Measurements from ENCODE around the gene CDKN2AIPNL.
"Not testable (repeated sequence)": the region's sequence is repeated elsewhere in the genome, so short reads cannot be mapped to it uniquely, and the experiment has no call there.

The CDKN2AIPNL gene

DNA sequence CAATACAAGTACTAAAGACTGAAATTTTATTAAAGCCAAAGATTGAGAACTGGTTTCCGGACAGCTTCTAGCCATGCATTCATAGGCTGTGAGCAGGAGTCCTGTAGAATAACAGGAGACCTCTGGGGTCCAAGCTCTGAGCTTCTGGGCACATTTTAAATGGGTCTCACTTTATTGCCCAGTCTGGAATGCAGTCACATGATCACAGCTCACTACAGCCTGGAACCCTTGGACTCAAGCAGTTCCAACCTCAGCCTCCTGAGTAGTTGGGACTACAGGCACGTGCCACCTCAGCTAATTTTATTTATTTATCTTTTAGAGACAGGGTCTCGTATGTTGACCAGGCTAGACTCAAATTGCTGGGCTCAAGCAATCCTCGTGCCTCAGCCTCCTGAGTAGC, 15.4 kb downstream of the CDKN2AIPNL start:
- no peak for DNase-seq

- DNase-seq: no peak
Measured at GRCh38 chr5:134394932-134395331, 16.7 kb downstream of the CDKN2AIPNL start.

- no peak for DNase-seq
Measured at GRCh38 chr5:134392301-134392700, 19.4 kb downstream of the CDKN2AIPNL start.

- no peak for DNase-seq
Measured at GRCh38 chr5:134387443-134387842, 24.2 kb downstream of the CDKN2AIPNL start.

DNA sequence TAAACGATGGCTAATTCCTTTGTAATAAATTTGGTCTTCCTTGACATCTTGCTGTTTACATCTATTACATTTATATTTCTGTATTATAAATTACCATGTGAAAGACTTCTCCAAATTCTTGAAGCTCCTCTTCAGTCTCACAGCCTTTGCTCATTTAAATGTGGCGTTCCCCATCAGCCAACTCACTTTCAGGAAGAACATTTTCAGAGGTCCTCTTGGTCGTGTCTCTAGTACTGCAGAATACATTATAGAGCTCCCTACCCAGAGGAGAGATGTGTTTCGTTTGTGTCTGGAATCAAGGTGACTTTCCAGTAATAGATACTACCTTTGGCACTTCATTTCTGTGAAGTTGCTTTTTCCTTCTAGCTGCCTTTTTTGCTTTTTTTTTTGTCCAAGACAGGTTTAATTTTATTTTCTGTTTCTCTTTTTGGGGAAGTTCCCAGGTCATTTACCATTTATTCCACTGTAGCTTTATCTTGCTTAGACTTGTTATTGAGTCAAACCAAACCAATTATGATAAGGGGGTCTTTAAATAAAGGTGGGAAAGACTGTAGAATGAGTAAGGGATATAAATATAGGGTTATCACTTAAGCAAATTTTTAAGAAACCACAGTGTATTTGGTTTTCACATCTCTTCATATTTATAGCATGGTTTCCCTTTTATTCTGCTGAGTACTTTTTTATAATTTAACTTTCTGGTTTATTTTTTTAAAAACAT, 27.5 kb downstream of the CDKN2AIPNL start:
- DNase-seq: no peak

- DNase-seq: not testable (repeated sequence)
Measured at GRCh38 chr5:134382204-134382603, 29.5 kb downstream of the CDKN2AIPNL start.

DNA sequence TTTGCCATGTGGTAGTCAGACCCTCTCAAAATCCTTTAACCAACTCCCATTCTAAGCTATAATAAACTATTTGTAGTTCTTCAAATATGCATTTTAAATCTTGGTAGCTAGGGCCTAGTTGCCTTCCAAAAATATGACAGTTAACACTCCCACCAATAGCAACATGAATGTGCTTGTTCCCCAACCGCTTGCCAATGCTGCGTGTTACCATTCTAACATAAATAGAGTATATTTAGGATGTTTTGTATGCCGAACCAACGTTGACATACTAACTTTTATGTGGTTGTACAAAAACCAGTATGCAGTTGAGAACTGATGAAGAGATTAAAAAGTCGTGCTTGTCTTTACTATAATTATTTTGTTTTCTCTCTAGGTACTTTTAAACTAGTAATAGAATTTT, 31.3 kb downstream of the CDKN2AIPNL start:
- no peak for DNase-seq

GRCh38 chr5:134374232-134374631, 37.4 kb downstream of the CDKN2AIPNL start:
- no peak for DNase-seq

GRCh38 chr5:134373633-134374032, 38.0 kb downstream of the CDKN2AIPNL start:
- not testable (repeated sequence) for DNase-seq

GRCh38 chr5:134371834-134372340, 39.8 kb downstream of the CDKN2AIPNL start:
- DNase-seq: no peak

GRCh38 chr5:134370871-134371833, 40.5 kb downstream of the CDKN2AIPNL start, which contains the start of gene UBE2B:
Gene UBE2B (plus strand): TSS chr5:134371569. CDS start chr5:134371596, 27 bp downstream.
- peak; percentile 89 for DNase-seq

- no peak for DNase-seq
Measured at GRCh38 chr5:134370311-134370870, 41.3 kb downstream of the CDKN2AIPNL start.

DNA sequence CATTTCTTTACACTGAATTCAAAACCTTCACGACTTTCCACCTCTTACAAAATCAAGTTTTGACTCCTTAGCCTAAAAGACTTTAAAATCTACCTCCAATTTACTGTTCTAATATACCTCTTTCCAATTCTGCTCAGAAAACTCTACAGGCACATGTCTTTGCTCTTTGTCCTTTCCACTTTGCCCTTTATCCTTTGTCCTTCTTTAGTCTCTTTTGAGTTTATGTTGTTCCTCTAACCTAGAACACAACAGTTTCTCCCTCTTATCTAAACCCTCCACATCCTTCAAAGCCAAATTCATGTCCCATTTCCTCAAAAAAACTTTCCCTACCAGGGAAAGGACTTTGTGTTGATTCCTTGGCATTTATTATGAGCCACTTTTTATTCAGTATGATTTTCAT, 46.1 kb downstream of the CDKN2AIPNL start:
- DNase-seq: no peak

GRCh38 chr5:134355681-134356080, 56.0 kb downstream of the CDKN2AIPNL start:
- no peak for DNase-seq
